NB4 (cell line): ENCODE data around the gene PRKG1.

Source experiments
- CTCF ChIP-seq: IDR thresholded peaks from one replicate; pipeline ENCODE4 v1.5.1; 2012; ENCODE audit warnings: low read depth, low read length
- MYC ChIP-seq: IDR thresholded peaks from 2 replicates; pipeline ENCODE4 v1.6.1; 2011; ENCODE audit warnings: low read depth, low read length
- POLR2A ChIP-seq: IDR thresholded peaks from 2 replicates; pipeline ENCODE4 v1.6.1; 2011; ENCODE audit warnings: mild to moderate bottlenecking; ENCODE audit not compliant: insufficient read length; ENCODE audit errors: extremely low read depth

- TF ChIP-seq CTCF (no peak), POLR2A (no peak), MYC (no peak)
These were observed 1096.5 kb downstream of the PRKG1 start for GRCh38 chr10:52170776-52171175.
